DOHH2 (cell line): ENCODE measurements around the gene RARG.

ENCODE experiments used
- H3F3A ChIP-seq: fragments of 200-600 bp; sonication (generic), shearing (Covaris generic); 2 replicates; pipeline ENCODE4 v1.6.0; 2016; ENCODE audit warnings: antibody characterized with exemption, mild to moderate bottlenecking; ENCODE audit not compliant: control insufficient read depth, insufficient read depth
- H3K27ac ChIP-seq: fragments of 200-600 bp; sonication (generic); 2 replicates; pipeline ENCODE4 v1.5.1; 2014; ENCODE audit warnings: low read depth, mild to moderate bottlenecking, low read length, moderate library complexity
- H3K27me3 ChIP-seq: fragments of 200-600 bp; sonication (generic); 2 replicates; pipeline ENCODE4 v1.6.1; 2014; ENCODE audit warnings: mild to moderate bottlenecking, low read length, mixed read lengths; ENCODE audit not compliant: control insufficient read depth
- H3K36me3 ChIP-seq: fragments of 200-600 bp; sonication (generic); 2 replicates; pipeline ENCODE4 v1.6.1; 2014; ENCODE audit warnings: mild to moderate bottlenecking, low read length, moderate library complexity, mixed read lengths; ENCODE audit not compliant: control insufficient read depth
- H3K4me1 ChIP-seq: fragments of 200-600 bp; sonication (generic); 2 replicates; pipeline ENCODE4 v1.6.1; 2014; ENCODE audit warnings: mild to moderate bottlenecking, low read length, mixed read lengths; ENCODE audit not compliant: control insufficient read depth
- H3K4me2 ChIP-seq: fragments of 200-600 bp; sonication (generic); 2 replicates; pipeline ENCODE4 v1.6.0; 2014; ENCODE audit warnings: mild to moderate bottlenecking, low read length, moderate library complexity
- H3K4me3 ChIP-seq: fragments of 200-600 bp; sonication (generic); 2 replicates; pipeline ENCODE4 v1.5.1; 2014; ENCODE audit warnings: mild to moderate bottlenecking, low read length, mixed read lengths
- H3K79me2 ChIP-seq: fragments of 200-600 bp; sonication (generic); 2 replicates; pipeline ENCODE4 v1.6.1; 2014; ENCODE audit warnings: mild to moderate bottlenecking, low read length, mixed read lengths; ENCODE audit not compliant: control insufficient read depth
- H3K9me2 ChIP-seq: fragments of 200-600 bp; sonication (generic); replicated peaks from 2 replicates; pipeline ENCODE4 v1.6.1; 2014; ENCODE audit warnings: mild to moderate bottlenecking, low read length, mixed read lengths; ENCODE audit not compliant: control insufficient read depth
- H3K9me3 ChIP-seq: fragments of 200-600 bp; sonication (generic); 2 replicates; pipeline ENCODE4 v1.6.1; 2014; ENCODE audit warnings: antibody characterized with exemption, low read length, mixed read lengths; ENCODE audit not compliant: control insufficient read depth, insufficient read depth
- H4K20me1 ChIP-seq: fragments of 200-600 bp; sonication (generic); 2 replicates; pipeline ENCODE4 v1.6.0; 2014; ENCODE audit warnings: low read depth, mild to moderate bottlenecking, antibody characterized with exemption, low read length, moderate library complexity; ENCODE audit not compliant: control insufficient read depth, insufficient read depth
- EZH2phosphoT487 ChIP-seq: fragments of 200-600 bp; sonication (generic); IDR thresholded peaks from 2 replicates; pipeline ENCODE4 v1.6.1; 2017; ENCODE audit warnings: borderline replicate concordance, mild to moderate bottlenecking, antibody characterized with exemption, low read length, moderate library complexity, mixed read lengths
- TF ChIP-seq, protein P1 (sequence below): fragments of 200-600 bp; sonication (generic); IDR thresholded peaks from one replicate; pipeline ENCODE4 v1.5.1; 2014; ENCODE audit warnings: antibody characterized with exemption, mild to moderate bottlenecking, low read depth, low read length; ENCODE audit not compliant: poor library complexity, severe bottlenecking

The RARG gene

GRCh38 chr12:53210843-53211242 lies 21.2 kb downstream of the RARG start:
- Histone ChIP-seq H3K9me3 (no peaks in the 10 kb centered on the region), H3K36me3 (no peaks in the 10 kb centered on the region), H3K27ac (no peak overlapping the region), H3K79me2 (peaks cover 10% of the 10 kb centered on the region), H3K9me2 (no peaks in the 10 kb centered on the region), H3K4me3 (no peak overlapping the region), H3K27me3 (no peaks in the 10 kb centered on the region), H3K4me1 (peaks cover 62% of the 10 kb centered on the region), H3F3A (no peaks in the 10 kb centered on the region; the same call in none of the 2 replicates), H4K20me1 (no peaks in the 10 kb centered on the region), H3K4me2 (no peak overlapping the region)
- no peak for TF ChIP-seq EZH2phosphoT487
- TF ChIP-seq, protein P1, sequence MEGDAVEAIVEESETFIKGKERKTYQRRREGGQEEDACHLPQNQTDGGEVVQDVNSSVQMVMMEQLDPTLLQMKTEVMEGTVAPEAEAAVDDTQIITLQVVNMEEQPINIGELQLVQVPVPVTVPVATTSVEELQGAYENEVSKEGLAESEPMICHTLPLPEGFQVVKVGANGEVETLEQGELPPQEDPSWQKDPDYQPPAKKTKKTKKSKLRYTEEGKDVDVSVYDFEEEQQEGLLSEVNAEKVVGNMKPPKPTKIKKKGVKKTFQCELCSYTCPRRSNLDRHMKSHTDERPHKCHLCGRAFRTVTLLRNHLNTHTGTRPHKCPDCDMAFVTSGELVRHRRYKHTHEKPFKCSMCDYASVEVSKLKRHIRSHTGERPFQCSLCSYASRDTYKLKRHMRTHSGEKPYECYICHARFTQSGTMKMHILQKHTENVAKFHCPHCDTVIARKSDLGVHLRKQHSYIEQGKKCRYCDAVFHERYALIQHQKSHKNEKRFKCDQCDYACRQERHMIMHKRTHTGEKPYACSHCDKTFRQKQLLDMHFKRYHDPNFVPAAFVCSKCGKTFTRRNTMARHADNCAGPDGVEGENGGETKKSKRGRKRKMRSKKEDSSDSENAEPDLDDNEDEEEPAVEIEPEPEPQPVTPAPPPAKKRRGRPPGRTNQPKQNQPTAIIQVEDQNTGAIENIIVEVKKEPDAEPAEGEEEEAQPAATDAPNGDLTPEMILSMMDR, result no peak

DNA sequence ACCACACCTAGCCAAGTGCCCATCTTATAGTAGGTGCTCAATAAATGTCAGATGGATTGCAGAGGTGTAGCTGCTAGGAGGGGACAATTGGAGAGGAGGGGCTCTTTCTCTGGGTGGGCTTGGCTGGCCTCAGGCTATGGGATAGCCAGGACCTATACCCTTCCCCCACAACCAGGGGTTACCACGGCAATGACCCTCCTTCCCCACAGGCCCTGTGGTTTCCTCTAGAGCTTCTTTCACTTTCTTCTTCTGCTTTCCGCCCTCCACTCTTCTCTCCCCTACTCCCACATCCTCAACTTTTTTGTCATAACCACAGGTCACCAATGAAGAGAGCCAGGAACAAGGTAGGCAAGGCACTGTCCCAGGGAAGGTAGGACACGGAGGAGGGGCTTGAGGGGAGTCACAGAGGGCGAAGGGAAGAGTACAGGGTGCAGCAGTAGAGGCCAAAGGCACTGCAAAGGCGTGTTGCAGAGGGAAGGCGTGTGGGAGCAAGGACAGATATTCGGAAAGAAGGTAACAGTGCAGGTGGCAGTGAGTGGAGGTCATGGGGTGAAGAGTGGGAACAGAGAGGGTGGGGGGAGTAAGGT lies 23.0 kb downstream of the RARG start:
- H3F3A ChIP-seq, result peaks cover 2% of the 10 kb centered on the region
- peaks cover 67% of the 10 kb centered on the region for H3K4me1 ChIP-seq
- no peaks in the 10 kb centered on the region for H3K36me3 ChIP-seq
- no peaks in the 10 kb centered on the region for H3K9me3 ChIP-seq
- no peaks in the 10 kb centered on the region for H3K27me3 ChIP-seq
- H3K79me2 ChIP-seq, result peaks cover 23% of the 10 kb centered on the region
- H3K4me3 ChIP-seq, result peak overlapping the region; percentile 74
- H4K20me1 ChIP-seq, result no peaks in the 10 kb centered on the region
- no peaks in the 10 kb centered on the region for H3K9me2 ChIP-seq
- TF ChIP-seq EZH2phosphoT487, result no peak
- TF ChIP-seq, protein P1, result no peak
- H3K4me2 ChIP-seq, result peak overlapping the region; percentile 95
- peak overlapping the region; percentile 71 for H3K27ac ChIP-seq

- H3K27me3 ChIP-seq, result no peaks in the 10 kb centered on the region
- TF ChIP-seq, protein P1, result no peak
- no peak for TF ChIP-seq EZH2phosphoT487
- H3F3A ChIP-seq, result peaks cover 2% of the 10 kb centered on the region
- H3K27ac ChIP-seq, result peak overlapping the region; percentile 71
- no peaks in the 10 kb centered on the region for H3K9me2 ChIP-seq
- H3K79me2 ChIP-seq, result peaks cover 28% of the 10 kb centered on the region
- peak overlapping the region; percentile 74 for H3K4me3 ChIP-seq
- H4K20me1 ChIP-seq, result no peaks in the 10 kb centered on the region
- no peaks in the 10 kb centered on the region for H3K36me3 ChIP-seq
- peak overlapping the region; percentile 95 for H3K4me2 ChIP-seq
- H3K4me1 ChIP-seq, result peaks cover 69% of the 10 kb centered on the region
- H3K9me3 ChIP-seq, result no peaks in the 10 kb centered on the region
Measured at GRCh38 chr12:53208435-53208834, 23.6 kb downstream of the RARG start.
